Raji (cell line): ENCODE data around the gene GRID2.

ENCODE experiments used
- POLR2A ChIP-seq: IDR thresholded peaks from 2 replicates; pipeline ENCODE4 v1.6.1; 2011; ENCODE audit warnings: low read depth, low read length, control low read depth; ENCODE audit not compliant: insufficient read depth

The GRID2 gene

GRCh38 chr4:92488496-92488895 is 184.7 kb downstream of the GRID2 start:
- no peak for TF ChIP-seq POLR2A

- TF ChIP-seq POLR2A: no peak
Observed at GRCh38 chr4:92497141-92497540, 193.4 kb downstream of the GRID2 start.

- no peak for TF ChIP-seq POLR2A
Observed at GRCh38 chr4:92501456-92501855, 197.7 kb downstream of the GRID2 start.

GRCh38 chr4:92506933-92507332 is 203.2 kb downstream of the GRID2 start:
- TF ChIP-seq POLR2A: no peak

GRCh38 chr4:92514627-92515026 is 210.9 kb downstream of the GRID2 start:
- no peak for TF ChIP-seq POLR2A

- TF ChIP-seq POLR2A: no peak
Observed at GRCh38 chr4:92516450-92516849, 212.7 kb downstream of the GRID2 start.

GRCh38 chr4:92519727-92520126 is 216.0 kb downstream of the GRID2 start:
- no peak for TF ChIP-seq POLR2A

GRCh38 chr4:92520563-92520962 is 216.8 kb downstream of the GRID2 start:
- TF ChIP-seq POLR2A: no peak

- no peak for TF ChIP-seq POLR2A
Observed at GRCh38 chr4:92521941-92522340, 218.2 kb downstream of the GRID2 start.

GRCh38 chr4:92522356-92522755 is 218.6 kb downstream of the GRID2 start:
- TF ChIP-seq POLR2A: no peak

- TF ChIP-seq POLR2A: no peak
Observed at GRCh38 chr4:92524131-92524530, 220.4 kb downstream of the GRID2 start.

- TF ChIP-seq POLR2A: no peak
Observed at GRCh38 chr4:92528541-92528940, 224.8 kb downstream of the GRID2 start.

GRCh38 chr4:92529510-92529909 is 225.7 kb downstream of the GRID2 start:
- TF ChIP-seq POLR2A: no peak

GRCh38 chr4:92535599-92535998 is 231.8 kb downstream of the GRID2 start:
- no peak for TF ChIP-seq POLR2A

GRCh38 chr4:92551616-92552015 is 247.8 kb downstream of the GRID2 start:
- TF ChIP-seq POLR2A: no peak

GRCh38 chr4:92566269-92566668 is 262.5 kb downstream of the GRID2 start:
- TF ChIP-seq POLR2A: no peak

- no peak for TF ChIP-seq POLR2A
Observed at GRCh38 chr4:92580816-92581215, 277.1 kb downstream of the GRID2 start.

GRCh38 chr4:92599044-92599443 is 295.3 kb downstream of the GRID2 start:
- no peak for TF ChIP-seq POLR2A
